HCT116 (cell line): ENCODE results near the gene TNS2. TPM values are rescaled to one million over a fixed set of nuclear protein-coding genes. Genes with fewer than 3 reads are reported as not detected.
A peak's percentile ranks its signal among the peaks of the same experiment; 100 is the strongest.

Experiments used
- ATAC-seq: fragments of 200-7000 bp; cut with Tn5 transposase; 2 replicates; pipeline ENCODE4 v1.9.1; 2020; ENCODE audit warnings: mild to moderate bottlenecking, moderate library complexity
- BruUV-seq: library from RNA; stranded (reverse); fragments of 400-500 nt; replicated peaks from 2 replicates; lab custom pipeline; 2021; lab: Mats Ljungman, UMichigan
- CTCF ChIA-PET: fragments of 300-600 bp; sonication (Branson Sonifier 250); formaldehyde crosslinking; loops from one replicate; lab custom pipeline; 2021; ENCODE audit warnings: antibody characterized with exemption; lab: Charles Lee
- POLR2A ChIA-PET: fragments of 300-600, 350-600 bp; sonication (Branson Sonifier 250); formaldehyde crosslinking; loops from one replicate; lab custom pipeline; 2021; ENCODE audit warnings: antibody characterized with exemption; lab: Charles Lee
- RAD21 ChIA-PET, 2 experiments: fragments of 300-600 bp; sonication (Branson Sonifier 250); formaldehyde crosslinking; loops; one replicate each; lab custom pipeline; 2023; ENCODE audit warnings: low total read pairs in 2 of 2; ENCODE audit not compliant: uncharacterized antibody in 2 of 2, unreplicated experiment in 2 of 2, low non-redundant PET in 1 of 2; lab: Charles Lee
- DNase-seq: peaks from one replicate; pipeline ENCODE4 v3.0.0-alpha.2; 2010; ENCODE audit warnings: low read depth, low spot score
- H2AFZ ChIP-seq: fragments of 200-600 bp; shearing (Covaris generic), sonication (generic); 2 replicates; pipeline ENCODE4 v1.6.1; 2017; ENCODE audit warnings: low read depth, mixed run types, mixed read lengths, antibody characterized with exemption, low read length; ENCODE audit not compliant: poor library complexity, severe bottlenecking
- H3K27ac ChIP-seq: 2 replicates; pipeline ENCODE4 v1.5.1; 2012; ENCODE audit warnings: low read depth, low read length
- H3K27me3 ChIP-seq: fragments of 200-600 bp; sonication (generic); 2 replicates; pipeline ENCODE4 v1.6.1; 2016; ENCODE audit warnings: mixed run types, low read length, mixed read lengths; ENCODE audit not compliant: insufficient read depth
- H3K36me3 ChIP-seq, 2 experiments: fragments of 200-500 bp in 1 of 2; fragments of 200-600 bp in 1 of 2; sonication (Bioruptor generic) in 1 of 2; sonication (generic) in 1 of 2; 2 replicates each; pipeline versions ENCODE4 v1.5.1 to v1.6.1; 2014 to 2016; ENCODE audit warnings: low read length in 2 of 2, inconsistent platforms in 1 of 2, mixed read lengths in 1 of 2, mixed run types in 1 of 2; ENCODE audit not compliant: insufficient read depth in 2 of 2, control insufficient read depth in 1 of 2
- H3K4me1 ChIP-seq, 2 experiments: fragments of 200-600 bp in 1 of 2; sonication (generic) in 1 of 2; 2 replicates each; pipeline versions ENCODE4 v1.5.1 to v1.6.1; 2012 to 2017; ENCODE audit warnings: low read length in 2 of 2, inconsistent platforms in 1 of 2, mild to moderate bottlenecking in 1 of 2, mixed read lengths in 1 of 2, mixed run types in 1 of 2, moderate library complexity in 1 of 2; ENCODE audit not compliant: insufficient read depth in 2 of 2, control insufficient read depth in 1 of 2
- H3K4me2 ChIP-seq: fragments of 200-600 bp; sonication (generic); 2 replicates; pipeline ENCODE4 v1.6.1; 2017; ENCODE audit warnings: mixed run types, low read length, mixed read lengths
- H3K4me3 ChIP-seq, 2 experiments: fragments of 200-600 bp in 1 of 2; sonication (generic) in 1 of 2; replicated peaks in 1 of 2; 2 replicates each; pipeline ENCODE4 v1.5.1; 2011 to 2016; ENCODE audit warnings: low read length in 2 of 2, control low read depth in 1 of 2, low read depth in 1 of 2, mild to moderate bottlenecking in 1 of 2, mixed read lengths in 1 of 2, mixed run types in 1 of 2
- H3K79me2 ChIP-seq: fragments of 200-600 bp; sonication (generic); 2 replicates; pipeline ENCODE4 v1.6.1; 2017; ENCODE audit warnings: mild to moderate bottlenecking, mixed run types, low read length, moderate library complexity, mixed read lengths; ENCODE audit not compliant: insufficient read depth
- H3K9ac ChIP-seq: fragments of 200-600 bp; sonication (generic); 2 replicates; pipeline ENCODE4 v1.6.1; 2016; ENCODE audit warnings: low read length, mixed read lengths
- H3K9me2 ChIP-seq: fragments of 200-600 bp; sonication (generic), shearing (Covaris generic); 2 replicates; pipeline ENCODE4 v1.6.1; 2017; ENCODE audit warnings: mixed run types, mild to moderate bottlenecking, moderate library complexity; ENCODE audit not compliant: insufficient read depth
- H3K9me3 ChIP-seq, 2 experiments: fragments of 200-500 bp in 1 of 2; fragments of 200-600 bp in 1 of 2; sonication (Bioruptor generic) in 1 of 2; sonication (generic) in 1 of 2; 2 replicates each; pipeline ENCODE4 v1.6.1; 2014 to 2017; ENCODE audit warnings: low read length in 2 of 2, mixed read lengths in 2 of 2, inconsistent platforms in 1 of 2, low read depth in 1 of 2, mild to moderate bottlenecking in 1 of 2, mixed run types in 1 of 2, moderate library complexity in 1 of 2; ENCODE audit not compliant: control insufficient read depth in 1 of 2, insufficient read depth in 1 of 2
- H4K20me1 ChIP-seq: fragments of 200-600 bp; sonication (generic), shearing (Covaris generic); 2 replicates; pipeline ENCODE4 v1.6.1; 2017; ENCODE audit warnings: mixed run types, mild to moderate bottlenecking, moderate library complexity; ENCODE audit not compliant: insufficient read depth
- ATF3 ChIP-seq: IDR thresholded peaks from 2 replicates; pipeline ENCODE4 v1.6.1; 2012
- CBX3 ChIP-seq: IDR thresholded peaks from 2 replicates; pipeline ENCODE4 v1.6.1; 2012; ENCODE audit warnings: low read depth
- EGR1 ChIP-seq: IDR thresholded peaks from 2 replicates; pipeline ENCODE4 v1.6.1; 2012; ENCODE audit warnings: low read depth
- ELF1 ChIP-seq: IDR thresholded peaks from 2 replicates; pipeline ENCODE4 v1.6.1; 2012; ENCODE audit warnings: low read depth, borderline replicate concordance
- EZH2 ChIP-seq: fragments of 200-600 bp; sonication (generic); IDR thresholded peaks from 2 replicates; pipeline ENCODE4 v1.6.1; 2017; ENCODE audit warnings: antibody characterized with exemption, mixed run types
- EZH2phosphoT487 ChIP-seq: fragments of 200-600 bp; IDR thresholded peaks from 2 replicates; pipeline ENCODE4 v1.6.1; 2018; ENCODE audit warnings: antibody characterized with exemption, borderline replicate concordance
- FOSL1 ChIP-seq: IDR thresholded peaks from 2 replicates; pipeline ENCODE4 v1.6.1; 2012; ENCODE audit warnings: low read depth
- JUND ChIP-seq: IDR thresholded peaks from 2 replicates; pipeline ENCODE4 v1.6.1; 2012
- MAX ChIP-seq: IDR thresholded peaks from 2 replicates; pipeline ENCODE4 v1.6.1; 2012
- POLR2A ChIP-seq: IDR thresholded peaks from 2 replicates; pipeline ENCODE4 v1.7.0; 2011; ENCODE audit warnings: borderline replicate concordance; ENCODE audit not compliant: insufficient read depth, insufficient read length; ENCODE audit errors: extremely low read depth
- POLR2AphosphoS5 ChIP-seq: IDR thresholded peaks from 2 replicates; pipeline ENCODE4 v1.6.1; 2011; ENCODE audit warnings: mild to moderate bottlenecking, low read depth, low read length, moderate library complexity
- RAD21 ChIP-seq: IDR thresholded peaks from 2 replicates; pipeline ENCODE4 v1.6.1; 2012; ENCODE audit warnings: low read depth, mild to moderate bottlenecking
- SIN3A ChIP-seq: IDR thresholded peaks from 2 replicates; pipeline ENCODE4 v1.6.1; 2012; ENCODE audit warnings: low read depth
- SRF ChIP-seq: IDR thresholded peaks from 2 replicates; pipeline ENCODE4 v1.6.1; 2012; ENCODE audit warnings: low read depth
- TCF7L2 ChIP-seq: IDR thresholded peaks from 2 replicates; pipeline ENCODE4 v1.7.0; 2011; ENCODE audit warnings: borderline replicate concordance, inconsistent platforms; ENCODE audit not compliant: insufficient read depth, insufficient read length; ENCODE audit errors: extremely low read depth
- ZFX ChIP-seq: fragments of 450-650 bp; IDR thresholded peaks from 2 replicates; pipeline ENCODE4 v1.6.1; 2017
- ZNF274 ChIP-seq: fragments of 200-500 bp; sonication (Bioruptor generic); IDR thresholded peaks from 2 replicates; pipeline ENCODE4 v1.6.1; 2014; ENCODE audit warnings: mild to moderate bottlenecking, low read depth, low read length, inconsistent platforms
- intact Hi-C: fragments of 100-400 bp; cut with micrococcal nuclease; formaldehyde crosslinking; loops from 2 replicates; pipeline ENCODE4 v1.10.0; 2022
- total RNA-seq: library from RNA; stranded (reverse); gene quantifications from one replicate; pipeline ENCODE4 v1.2.1, GENCODE V29; 2021; ENCODE audit not compliant: unreplicated experiment
- TF ChIP-seq, protein P1 (sequence below): IDR thresholded peaks from 2 replicates; pipeline ENCODE4 v1.6.1; 2011; ENCODE audit warnings: mild to moderate bottlenecking, low read length, moderate library complexity; ENCODE audit not compliant: insufficient replicate concordance; ENCODE audit errors: extremely low read depth
- TF ChIP-seq, protein P2 (sequence below), 3 experiments: fragments of 200-600 bp in 1 of 3; sonication (generic) in 1 of 3; IDR thresholded peaks in 2 of 3; conservative IDR thresholded peaks in 1 of 3; 2 replicates each; pipeline ENCODE4 v1.5.1; 2012 to 2017; ENCODE audit warnings: low read depth in 2 of 3, low read length in 2 of 3, antibody characterized with exemption in 1 of 3, borderline replicate concordance in 1 of 3, control low read depth in 1 of 3, mild to moderate bottlenecking in 1 of 3, mixed read lengths in 1 of 3, mixed run types in 1 of 3, moderate library complexity in 1 of 3; ENCODE audit not compliant: insufficient read depth in 1 of 3

The TNS2 gene
- total RNA-seq, 1 experiment from 2014 or later: 25.7 TPM

- ATAC-seq (peak; percentile 38), DNase-seq (no peak)
- RAD21 ChIA-PET: interaction anchor here (0.5 to 2.0 kb wide), 7 partner anchors 12 to 82 kb away, joined by 3 to 6 read pairs (median 5); no protein-coding TSS in a partner anchor
- Histone ChIP-seq H3K27me3 (no peaks in the 10 kb centered on the region), H3K36me3 (peaks cover 9 to 24% of the 10 kb centered on the region in 2 experiments; a peak in 2 of 4 replicates), H3K4me1 (peaks cover 9 to 30% of the 10 kb centered on the region in 2 experiments), H3K79me2 (peaks cover 21% of the 10 kb centered on the region; the same call in 1 of the 2 replicates), H3K4me2 (peak overlapping the region; percentile 92), H3K9ac (peak overlapping the region; percentile 78), H4K20me1 (no peaks in the 10 kb centered on the region), H3K27ac (peak overlapping the region; percentile 72), H3K4me3 (peak overlapping the region; percentile 67 to 81), H2AFZ (no peak overlapping the region), H3K9me2 (no peaks in the 10 kb centered on the region), H3K9me3 (no peaks in the 10 kb centered on the region)
- CTCF ChIA-PET: interaction anchor here (0.8 to 3.3 kb wide), 13 partner anchors 9 to 243 kb away, joined by 3 to 33 read pairs (median 4); partner anchors contain the start of gene AAAS
- intact Hi-C loops: loop anchor here (1.0 kb wide), 2 partner anchors 17 to 21 kb away; no protein-coding TSS in a partner anchor
- BruUV-seq: TSS peak; percentile 50
- POLR2A ChIA-PET: interaction anchor here (0.7 to 2.6 kb wide), 24 partner anchors 8 to 301 kb away, joined by 3 to 27 read pairs (median 4); partner anchors contain the start of genes CSAD, EIF4B, IGFBP6 and KRT8
- TF ChIP-seq ZFX (peak; percentile 64; the same call in 1 of the 2 replicates), SIN3A (peak; percentile 20; the same call in 1 of the 2 replicates), JUND (no peak), RAD21 (no peak), EZH2phosphoT487 (no peak), EGR1 (no peak), MAX (peak; percentile 72), ATF3 (no peak), POLR2A (no peak), ZNF274 (no peak), POLR2AphosphoS5 (no peak), SRF (no peak), EZH2 (no peak), TCF7L2 (no peak), ELF1 (no peak), CBX3 (no peak), FOSL1 (no peak)
- TF ChIP-seq, protein P1, sequence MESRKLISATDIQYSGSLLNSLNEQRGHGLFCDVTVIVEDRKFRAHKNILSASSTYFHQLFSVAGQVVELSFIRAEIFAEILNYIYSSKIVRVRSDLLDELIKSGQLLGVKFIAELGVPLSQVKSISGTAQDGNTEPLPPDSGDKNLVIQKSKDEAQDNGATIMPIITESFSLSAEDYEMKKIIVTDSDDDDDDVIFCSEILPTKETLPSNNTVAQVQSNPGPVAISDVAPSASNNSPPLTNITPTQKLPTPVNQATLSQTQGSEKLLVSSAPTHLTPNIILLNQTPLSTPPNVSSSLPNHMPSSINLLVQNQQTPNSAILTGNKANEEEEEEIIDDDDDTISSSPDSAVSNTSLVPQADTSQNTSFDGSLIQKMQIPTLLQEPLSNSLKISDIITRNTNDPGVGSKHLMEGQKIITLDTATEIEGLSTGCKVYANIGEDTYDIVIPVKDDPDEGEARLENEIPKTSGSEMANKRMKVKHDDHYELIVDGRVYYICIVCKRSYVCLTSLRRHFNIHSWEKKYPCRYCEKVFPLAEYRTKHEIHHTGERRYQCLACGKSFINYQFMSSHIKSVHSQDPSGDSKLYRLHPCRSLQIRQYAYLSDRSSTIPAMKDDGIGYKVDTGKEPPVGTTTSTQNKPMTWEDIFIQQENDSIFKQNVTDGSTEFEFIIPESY: no peak
- TF ChIP-seq, protein P2, sequence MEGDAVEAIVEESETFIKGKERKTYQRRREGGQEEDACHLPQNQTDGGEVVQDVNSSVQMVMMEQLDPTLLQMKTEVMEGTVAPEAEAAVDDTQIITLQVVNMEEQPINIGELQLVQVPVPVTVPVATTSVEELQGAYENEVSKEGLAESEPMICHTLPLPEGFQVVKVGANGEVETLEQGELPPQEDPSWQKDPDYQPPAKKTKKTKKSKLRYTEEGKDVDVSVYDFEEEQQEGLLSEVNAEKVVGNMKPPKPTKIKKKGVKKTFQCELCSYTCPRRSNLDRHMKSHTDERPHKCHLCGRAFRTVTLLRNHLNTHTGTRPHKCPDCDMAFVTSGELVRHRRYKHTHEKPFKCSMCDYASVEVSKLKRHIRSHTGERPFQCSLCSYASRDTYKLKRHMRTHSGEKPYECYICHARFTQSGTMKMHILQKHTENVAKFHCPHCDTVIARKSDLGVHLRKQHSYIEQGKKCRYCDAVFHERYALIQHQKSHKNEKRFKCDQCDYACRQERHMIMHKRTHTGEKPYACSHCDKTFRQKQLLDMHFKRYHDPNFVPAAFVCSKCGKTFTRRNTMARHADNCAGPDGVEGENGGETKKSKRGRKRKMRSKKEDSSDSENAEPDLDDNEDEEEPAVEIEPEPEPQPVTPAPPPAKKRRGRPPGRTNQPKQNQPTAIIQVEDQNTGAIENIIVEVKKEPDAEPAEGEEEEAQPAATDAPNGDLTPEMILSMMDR (IDR thresholded peaks at IDR 0.05 in 2 of 3, conservative IDR thresholded peaks at IDR 0.05 in 1 of 3; ENCODE audit: borderline replicate concordance in 1 of 3, insufficient read depth in 1 of 3, low read depth in 2 of 3, low read length in 2 of 3): no peak
These were observed 28.8 kb downstream of the TNS2 start for GRCh38 chr12:53078425-53079225.
